Prostate gland (tissue), 2 donors: ENCODE measurements around the gene HOATZ.

ENCODE experiments used
- POLR2A ChIP-seq: fragments of 450-650 bp; IDR thresholded peaks from one replicate; pipeline ENCODE4 v1.6.1; 2016; ENCODE audit warnings: antibody characterized with exemption, mild to moderate bottlenecking
- POLR2AphosphoS5 ChIP-seq: sonication (generic); formaldehyde crosslinking; IDR thresholded peaks from one replicate; pipeline ENCODE4 v1.6.1; 2017; ENCODE audit warnings: antibody characterized with exemption
- TF ChIP-seq, protein P1 (sequence below), 4 experiments: fragments of 200-600 bp in 2 of 4; fragments of 450-650 bp in 2 of 4; sonication (generic) in 2 of 4; IDR thresholded peaks; 1 replicate in 3 of 4; 2 replicates in 1 of 4; pipeline ENCODE4 v1.5.1; 2016 to 2019; ENCODE audit warnings: antibody characterized with exemption in 4 of 4, mild to moderate bottlenecking in 2 of 4, moderate library complexity in 2 of 4

DNA sequence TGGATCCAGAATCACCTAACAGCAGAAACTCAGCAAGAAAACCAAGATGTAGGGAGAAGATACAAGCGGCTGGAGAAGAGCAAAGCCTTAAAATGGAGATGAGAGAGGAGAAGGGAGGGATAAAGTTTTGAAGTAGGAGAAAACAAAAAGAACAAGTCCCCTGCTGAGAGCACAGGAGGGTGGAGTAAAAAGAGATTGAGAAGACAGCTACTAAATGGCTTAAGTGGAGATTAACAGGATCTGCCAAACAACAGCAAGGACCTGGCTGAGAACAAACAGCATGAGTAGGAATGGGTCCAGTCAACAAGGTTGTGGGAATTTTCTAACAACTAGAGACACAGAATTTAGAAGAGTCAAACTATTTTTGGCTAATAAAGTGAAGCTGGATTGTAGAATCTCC, 20.5 kb upstream of the HOATZ start:
- TF ChIP-seq, protein P1, sequence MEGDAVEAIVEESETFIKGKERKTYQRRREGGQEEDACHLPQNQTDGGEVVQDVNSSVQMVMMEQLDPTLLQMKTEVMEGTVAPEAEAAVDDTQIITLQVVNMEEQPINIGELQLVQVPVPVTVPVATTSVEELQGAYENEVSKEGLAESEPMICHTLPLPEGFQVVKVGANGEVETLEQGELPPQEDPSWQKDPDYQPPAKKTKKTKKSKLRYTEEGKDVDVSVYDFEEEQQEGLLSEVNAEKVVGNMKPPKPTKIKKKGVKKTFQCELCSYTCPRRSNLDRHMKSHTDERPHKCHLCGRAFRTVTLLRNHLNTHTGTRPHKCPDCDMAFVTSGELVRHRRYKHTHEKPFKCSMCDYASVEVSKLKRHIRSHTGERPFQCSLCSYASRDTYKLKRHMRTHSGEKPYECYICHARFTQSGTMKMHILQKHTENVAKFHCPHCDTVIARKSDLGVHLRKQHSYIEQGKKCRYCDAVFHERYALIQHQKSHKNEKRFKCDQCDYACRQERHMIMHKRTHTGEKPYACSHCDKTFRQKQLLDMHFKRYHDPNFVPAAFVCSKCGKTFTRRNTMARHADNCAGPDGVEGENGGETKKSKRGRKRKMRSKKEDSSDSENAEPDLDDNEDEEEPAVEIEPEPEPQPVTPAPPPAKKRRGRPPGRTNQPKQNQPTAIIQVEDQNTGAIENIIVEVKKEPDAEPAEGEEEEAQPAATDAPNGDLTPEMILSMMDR (IDR thresholded peaks at IDR 0.05), result no peak
- no peak for TF ChIP-seq POLR2AphosphoS5
- TF ChIP-seq POLR2A, result no peak
